Measurements from ENCODE around the gene NSFL1C. TPM values are rescaled to one million over a fixed set of nuclear protein-coding genes. Genes with fewer than 3 reads are reported as not detected.

Gene NSFL1C
- total RNA-seq, 1 experiment from 2014 or later = 33.0 TPM

DNA sequence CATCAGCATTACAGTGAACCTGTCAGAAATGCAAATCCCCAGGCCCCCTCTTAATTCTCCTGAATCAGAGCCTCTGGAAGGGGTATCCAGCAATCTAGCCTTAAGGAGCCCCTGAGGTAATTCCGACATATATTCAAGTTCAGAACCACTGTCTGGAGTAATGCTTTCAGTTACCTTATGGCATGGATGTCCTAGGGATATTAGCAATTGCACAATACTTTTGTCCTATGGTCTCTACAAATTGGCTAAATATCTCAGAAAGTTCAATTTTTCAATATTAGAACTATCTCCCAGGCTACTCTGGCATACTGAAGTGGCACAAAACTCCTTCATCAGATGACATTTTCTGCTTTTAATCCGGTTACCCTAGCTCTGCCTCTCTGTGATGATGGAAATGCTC, 6.4 kb downstream of the NSFL1C start:
- DNase-seq (ENCODE audit: low read depth) = no peak

DNA sequence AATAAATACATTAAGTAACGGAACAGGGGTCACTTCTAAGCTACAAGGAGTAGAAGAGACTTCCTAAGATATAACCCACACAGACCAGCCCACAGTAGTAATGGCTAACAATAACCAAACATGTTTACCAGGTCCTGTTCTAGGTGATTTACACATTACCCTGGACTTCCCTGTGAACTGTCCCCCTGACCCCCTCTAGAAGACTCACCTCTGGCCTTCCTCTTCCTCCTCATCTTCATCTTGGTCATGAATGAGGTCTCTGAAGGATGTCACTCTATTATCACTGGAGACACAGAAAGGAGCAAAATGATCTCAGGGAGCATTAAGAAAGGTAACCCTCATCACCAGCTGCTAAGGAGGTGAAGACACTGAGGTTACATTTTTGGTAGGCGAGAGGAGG, 8.7 kb downstream of the NSFL1C start:
- no peak for DNase-seq (ENCODE audit: low read depth)

DNA sequence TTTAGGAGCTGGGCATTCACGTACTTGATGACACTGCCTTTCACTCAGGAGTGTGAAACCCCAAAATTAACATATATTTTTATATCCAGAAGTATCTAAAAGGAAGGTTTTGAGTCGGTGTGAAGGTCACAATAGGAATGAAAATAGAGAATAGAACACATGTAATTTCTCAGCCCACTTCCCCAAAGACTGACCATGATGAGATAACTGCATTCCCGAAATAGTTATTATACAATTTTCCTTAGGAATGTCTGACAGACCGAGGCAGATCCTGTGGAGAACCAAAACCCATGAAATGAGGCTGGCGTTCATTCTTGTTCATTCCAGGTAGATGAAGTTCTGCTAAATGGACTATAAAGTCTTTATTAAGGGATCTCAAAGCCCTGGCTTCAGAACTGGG, 10.3 kb downstream of the NSFL1C start:
- no peak for DNase-seq (ENCODE audit: low read depth)

DNA sequence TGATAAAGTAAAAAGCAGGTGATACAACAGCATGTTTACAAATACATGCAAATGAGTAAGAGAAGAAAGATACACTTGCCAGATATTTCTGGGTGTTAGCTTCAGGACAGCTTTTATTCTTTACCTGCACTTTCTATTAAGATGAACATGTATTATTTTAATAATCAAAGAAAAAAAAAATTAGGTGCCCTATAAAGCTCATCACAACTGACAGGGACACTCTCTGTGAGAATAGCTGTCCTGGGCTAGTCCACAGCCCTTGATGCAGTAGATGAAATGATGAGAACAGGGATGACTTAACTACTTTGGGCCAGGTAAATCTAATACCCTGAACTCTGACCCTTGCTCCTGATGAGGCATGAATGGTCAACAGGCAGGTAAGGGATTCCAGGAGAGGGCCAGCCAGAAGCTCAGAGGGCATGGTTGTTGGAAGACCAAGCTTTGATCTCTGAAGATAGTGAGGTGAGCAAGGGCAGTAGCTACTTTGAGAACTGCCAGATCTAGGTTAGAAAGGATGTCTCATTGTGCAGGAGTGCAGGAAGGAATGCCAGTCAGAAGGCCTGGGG, 15.6 kb downstream of the NSFL1C start:
- no peak for DNase-seq (ENCODE audit: low read depth)

DNA sequence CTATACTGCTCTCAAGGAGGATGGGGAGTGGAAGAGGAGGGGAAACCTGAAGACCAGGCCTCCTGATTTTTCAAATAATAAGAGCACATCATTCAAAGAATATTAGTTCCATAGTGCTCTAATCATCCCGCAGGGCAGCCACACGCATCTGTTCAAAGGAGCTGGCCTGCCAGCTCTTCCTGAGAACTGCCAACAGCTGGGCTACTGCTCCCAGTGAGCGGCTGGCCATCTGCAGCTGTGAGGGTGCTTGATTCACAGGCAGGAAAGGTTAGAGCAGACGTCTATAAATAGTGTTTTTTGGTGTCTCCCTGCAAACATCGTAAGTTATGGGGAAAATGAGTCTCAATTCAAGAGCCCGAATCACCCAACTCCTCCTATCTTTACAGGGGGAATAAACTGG, 17.3 kb downstream of the NSFL1C start:
- DNase-seq (ENCODE audit: low read depth) = peak; percentile 97

DNA sequence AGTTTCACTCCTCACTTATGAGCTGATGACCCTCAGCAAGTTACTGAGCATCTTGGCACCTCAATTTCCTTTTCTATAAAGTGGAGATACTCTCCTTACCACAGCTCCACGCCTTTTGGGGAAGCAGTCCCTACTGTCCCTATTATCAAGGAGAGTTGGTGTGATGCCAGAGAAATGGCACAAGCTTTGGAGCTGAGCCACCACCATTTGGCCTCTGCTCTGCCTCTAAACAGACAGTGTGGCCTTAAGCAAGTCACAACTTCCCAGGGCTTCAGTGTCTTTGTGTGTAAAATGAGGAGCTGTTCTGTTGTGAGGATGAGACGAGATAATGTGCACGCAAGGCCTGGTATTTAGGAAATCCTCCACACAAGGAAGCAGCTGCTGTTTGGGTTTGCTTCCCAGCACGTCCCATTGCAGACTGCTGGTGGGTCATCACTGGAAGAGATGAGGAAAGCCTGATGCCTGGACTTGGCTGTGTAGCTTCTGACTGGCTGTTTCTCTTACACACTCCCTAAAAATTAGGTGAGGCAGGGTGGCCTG, 18.5 kb downstream of the NSFL1C start:
- DNase-seq (ENCODE audit: low read depth) = peak; percentile 92

DNA sequence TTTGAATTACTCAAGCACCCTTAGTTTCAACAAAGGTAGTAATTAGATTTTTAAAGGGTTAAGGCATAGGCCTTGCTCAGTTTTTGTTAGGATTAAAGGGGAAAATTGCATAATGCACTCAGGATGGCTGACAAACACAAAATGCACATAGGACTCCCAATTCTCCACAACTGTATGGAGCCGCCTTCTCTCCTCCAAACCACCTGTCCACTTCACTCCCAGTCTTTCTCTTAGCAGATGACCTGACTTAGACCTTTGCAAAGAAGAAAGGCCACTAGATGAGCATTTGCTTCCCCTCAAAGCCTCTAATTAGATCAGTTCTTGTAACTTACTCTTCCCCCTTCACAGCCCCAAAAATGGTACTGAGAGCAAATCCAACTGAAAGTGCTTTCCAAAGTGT, 20.1 kb downstream of the NSFL1C start:
- DNase-seq (ENCODE audit: low read depth) = no peak

DNA sequence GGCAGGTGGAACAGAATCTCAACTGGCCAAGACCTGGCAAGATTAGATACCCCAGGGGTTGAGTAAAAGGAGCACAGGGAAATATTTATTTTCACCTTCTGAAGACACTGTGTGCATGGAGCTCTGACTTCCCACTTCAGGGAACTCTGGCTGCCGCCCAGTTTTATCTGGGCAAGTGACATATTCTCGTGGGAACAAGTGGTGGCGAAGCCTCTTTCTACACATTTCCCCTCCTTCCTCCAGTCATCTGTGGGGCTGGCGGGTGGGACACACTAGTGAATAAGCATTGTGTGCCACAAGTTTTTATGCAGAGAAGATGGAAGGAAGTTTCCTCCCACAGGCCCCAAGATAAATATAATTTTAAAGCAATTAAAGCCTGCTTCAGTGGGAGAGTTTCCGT, 23.6 kb downstream of the NSFL1C start:
- DNase-seq (ENCODE audit: low read depth) = no peak

DNA sequence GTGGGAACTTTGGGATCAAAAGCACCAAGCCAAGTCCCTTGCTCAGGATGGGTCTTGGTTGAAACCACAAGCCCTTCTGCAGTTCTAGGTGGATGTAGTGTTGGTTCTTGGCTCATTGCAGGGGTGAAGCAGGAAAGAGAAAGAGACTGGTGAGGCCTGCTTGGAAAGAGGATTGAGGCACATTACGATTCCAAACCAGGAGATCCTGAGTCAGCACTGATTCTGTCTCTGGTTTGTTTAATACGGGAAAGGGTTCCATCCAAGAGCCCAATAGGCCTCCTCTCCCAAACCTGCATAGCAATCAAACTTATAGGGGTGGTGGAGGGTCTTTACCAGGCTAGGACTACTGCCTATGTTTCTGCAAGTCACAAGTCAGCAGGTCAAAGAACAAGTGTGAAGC, 24.3 kb downstream of the NSFL1C start:
- no peak for DNase-seq (ENCODE audit: low read depth)

DNA sequence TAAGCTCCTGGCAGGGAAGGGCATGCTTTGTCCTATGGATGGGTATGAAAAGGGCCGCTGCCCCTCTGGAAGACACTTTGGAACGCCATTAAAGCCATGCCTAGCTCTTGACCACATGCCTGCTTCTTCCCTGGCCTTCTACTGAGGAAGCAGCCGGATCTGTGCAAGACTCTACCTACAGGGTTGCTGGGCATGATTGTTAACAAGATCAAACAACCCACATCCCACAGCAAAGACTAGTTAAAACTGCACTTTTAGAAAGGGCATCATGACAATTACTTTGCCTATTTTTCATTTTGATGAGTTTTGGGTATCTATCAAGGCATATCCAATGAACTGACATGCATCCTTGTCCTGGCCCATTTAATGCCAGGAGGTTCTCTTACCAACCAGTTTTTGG, 25.5 kb downstream of the NSFL1C start:
- no peak for DNase-seq (ENCODE audit: low read depth)

DNA sequence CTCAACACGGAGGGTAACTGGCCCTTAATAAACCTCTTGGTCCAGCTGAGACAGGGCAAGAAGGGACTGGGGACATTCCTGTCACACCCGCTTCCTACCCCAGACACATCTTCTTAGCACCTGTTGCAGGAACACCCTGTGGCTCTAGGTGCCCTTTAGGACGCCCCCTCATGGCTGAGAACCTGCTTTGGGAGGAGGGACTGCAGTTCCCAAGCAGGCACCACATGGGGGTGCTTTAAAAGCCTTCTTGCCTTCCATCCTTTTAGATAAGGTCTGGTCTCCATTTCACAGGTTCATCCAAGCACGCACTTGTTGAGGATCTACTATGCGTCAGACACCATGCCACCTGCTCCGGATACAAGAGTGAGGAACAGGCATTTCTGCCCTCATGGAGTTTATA, 26.6 kb downstream of the NSFL1C start:
- peak; percentile 25 for DNase-seq (ENCODE audit: low read depth)

DNA sequence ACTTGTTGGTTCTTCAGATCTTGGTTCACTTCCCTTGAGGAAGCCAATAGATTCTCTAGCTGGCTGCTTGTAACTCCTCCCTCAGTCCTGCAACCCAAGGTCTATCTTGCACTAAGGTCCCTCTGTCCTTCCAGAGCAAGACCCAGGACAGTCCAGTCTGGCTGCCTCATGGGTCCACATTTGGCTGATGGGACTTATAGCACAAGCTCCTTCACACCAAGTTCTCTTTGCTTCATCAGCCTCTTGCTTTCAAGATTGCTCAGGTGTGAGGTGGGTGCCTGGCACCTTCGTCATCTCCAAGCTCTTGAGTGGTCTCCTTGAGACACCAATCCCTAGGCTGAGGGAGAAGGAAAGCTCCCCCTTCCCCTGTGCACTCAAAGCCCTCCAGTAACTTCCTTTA, 28.3 kb downstream of the NSFL1C start:
- DNase-seq (ENCODE audit: low read depth) = no peak

DNA sequence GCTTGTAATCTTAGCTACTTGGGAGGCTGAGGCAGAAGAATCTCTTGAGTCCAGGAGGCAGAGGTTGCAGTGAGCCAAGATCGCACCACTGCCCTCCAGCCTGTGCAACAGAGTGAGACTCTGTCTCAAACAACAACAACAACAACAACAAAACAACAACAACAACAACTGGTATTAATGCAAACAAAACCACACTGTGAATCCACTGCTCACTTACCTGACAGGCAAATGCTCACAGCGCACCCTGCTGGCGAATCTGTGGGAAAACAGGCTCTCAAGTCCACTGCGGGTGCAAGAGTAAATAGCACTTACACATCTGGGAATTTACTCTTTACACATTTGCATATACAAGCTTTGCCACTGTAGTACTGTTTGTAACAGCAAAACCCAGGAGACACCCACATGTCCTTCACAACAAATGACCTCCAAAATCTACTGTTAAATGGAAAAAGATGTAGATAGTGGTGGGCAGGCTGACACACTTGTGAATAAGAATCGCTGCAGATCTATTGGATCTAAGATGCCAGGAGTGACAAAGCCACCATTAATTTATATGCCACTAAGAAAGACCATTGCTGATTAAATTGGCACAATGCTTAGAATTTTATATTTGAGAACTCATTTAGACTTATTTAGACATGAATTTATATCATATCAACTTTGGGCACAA, 29.3 kb downstream of the NSFL1C start:
- DNase-seq (ENCODE audit: low read depth) = peak; percentile 65

DNA sequence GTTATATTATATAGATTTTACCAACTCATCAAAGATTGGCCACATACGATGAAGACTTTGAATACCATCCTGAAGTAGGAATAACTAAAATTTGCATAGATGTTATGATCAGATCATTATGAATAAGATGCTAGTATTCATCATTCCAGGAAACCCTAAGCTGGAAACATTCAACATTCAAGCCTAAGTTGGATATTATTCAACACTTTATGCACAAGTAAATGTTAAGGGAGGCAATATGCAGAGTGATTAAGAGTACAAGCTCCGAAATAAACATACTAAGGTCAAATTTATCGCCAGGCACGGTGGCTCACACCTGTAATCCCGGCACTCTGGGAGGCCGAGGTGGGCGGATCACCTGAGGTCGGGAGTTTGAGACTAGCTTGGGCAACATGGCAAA, 30.4 kb downstream of the NSFL1C start:
- no peak for DNase-seq (ENCODE audit: low read depth)

DNA sequence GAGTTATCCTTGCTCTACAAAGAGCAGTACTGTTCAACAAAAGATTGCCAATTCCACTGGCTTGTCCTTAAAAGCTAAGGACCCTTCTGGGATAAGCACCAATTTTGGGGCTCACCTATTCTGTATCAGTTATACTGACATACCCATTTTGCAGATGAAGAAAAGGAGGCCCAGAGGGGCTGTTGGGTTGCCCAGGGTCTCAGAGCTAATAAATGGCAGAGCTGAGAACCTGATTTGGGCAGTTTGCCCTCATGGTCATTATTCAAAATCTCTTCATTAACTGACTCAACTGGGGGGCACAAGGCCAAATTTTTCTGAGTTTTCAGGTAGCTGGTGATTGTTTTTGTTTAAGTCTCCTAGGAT, 31.3 kb downstream of the NSFL1C start:
- DNase-seq (ENCODE audit: low read depth) = no peak

DNA sequence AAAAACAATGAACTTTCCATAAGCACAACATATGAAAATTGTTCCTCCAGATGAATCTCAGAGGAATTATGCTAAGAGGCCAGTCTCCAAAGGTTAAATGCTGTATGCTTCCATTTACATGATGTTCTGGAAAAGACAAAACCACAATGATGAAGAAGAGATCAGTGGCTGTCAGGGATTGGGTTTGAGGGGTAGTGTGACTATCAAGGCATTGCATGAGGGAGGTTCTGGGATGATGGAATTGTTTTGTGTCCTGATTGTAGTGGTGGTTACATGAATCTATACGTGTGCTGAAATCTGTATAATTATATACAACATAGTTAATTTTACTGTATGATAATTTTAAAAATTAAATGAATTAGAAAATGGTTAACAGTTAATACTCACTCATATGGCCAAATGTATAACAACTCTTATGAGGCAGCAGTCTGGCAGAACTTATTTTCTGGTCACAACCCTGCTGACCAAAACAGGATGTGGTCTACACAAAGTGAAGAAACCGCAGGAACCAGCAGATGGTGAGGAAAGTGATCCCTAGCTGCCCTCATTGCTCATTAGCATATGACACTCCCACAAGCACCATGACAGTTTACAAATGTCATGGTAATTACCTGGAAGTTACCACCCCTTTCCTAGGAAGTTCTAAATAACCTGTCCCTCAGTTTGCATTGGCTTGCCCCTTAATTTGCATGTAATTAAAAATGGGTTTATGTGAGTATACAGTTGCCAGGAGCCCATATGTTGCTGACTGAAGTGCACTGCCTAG, 31.9 kb downstream of the NSFL1C start:
- DNase-seq (ENCODE audit: low read depth) = peak; percentile 95

DNA sequence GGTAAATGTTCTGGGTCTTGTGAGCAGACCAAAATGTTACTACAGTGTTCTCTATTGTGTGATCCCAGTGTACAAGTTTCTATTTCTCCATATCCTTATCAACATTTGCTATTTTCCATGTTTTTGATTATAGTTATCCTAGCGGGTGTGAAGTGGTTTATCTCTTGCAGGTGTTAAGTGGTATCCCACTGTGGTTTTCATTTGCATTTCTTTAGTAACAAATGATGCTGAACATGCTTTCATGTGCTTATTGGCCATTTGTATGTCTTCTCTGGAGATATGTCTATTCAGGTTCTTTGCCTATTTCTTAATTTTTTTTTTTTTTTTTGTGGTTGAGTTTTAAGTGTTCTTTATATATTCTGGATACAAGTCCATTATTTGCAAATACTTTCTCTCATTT, 35.5 kb downstream of the NSFL1C start:
- DNase-seq (ENCODE audit: low read depth) = no peak

DNA sequence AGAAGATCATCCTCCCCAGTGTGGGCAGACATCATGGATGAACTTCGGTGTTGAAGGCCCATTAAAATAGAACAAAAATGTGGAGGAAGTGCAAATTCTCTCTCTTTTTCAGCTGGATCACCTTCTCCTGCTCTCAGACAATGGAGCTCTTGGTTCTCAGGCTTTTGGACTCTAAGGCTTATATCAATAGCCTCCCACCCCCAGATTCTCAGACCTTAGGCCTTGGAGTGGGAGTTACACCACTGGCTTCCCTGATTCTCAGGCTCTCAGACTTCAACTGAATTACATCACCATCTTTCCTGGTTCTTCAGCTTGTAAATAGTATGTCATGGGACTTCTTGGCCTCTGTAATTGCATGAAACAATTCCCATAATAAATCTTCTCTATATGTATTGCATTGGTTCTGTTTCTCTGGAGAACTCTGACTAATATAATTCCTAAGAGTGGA, 36.6 kb downstream of the NSFL1C start:
- peak; percentile 23 for DNase-seq (ENCODE audit: low read depth)

DNA sequence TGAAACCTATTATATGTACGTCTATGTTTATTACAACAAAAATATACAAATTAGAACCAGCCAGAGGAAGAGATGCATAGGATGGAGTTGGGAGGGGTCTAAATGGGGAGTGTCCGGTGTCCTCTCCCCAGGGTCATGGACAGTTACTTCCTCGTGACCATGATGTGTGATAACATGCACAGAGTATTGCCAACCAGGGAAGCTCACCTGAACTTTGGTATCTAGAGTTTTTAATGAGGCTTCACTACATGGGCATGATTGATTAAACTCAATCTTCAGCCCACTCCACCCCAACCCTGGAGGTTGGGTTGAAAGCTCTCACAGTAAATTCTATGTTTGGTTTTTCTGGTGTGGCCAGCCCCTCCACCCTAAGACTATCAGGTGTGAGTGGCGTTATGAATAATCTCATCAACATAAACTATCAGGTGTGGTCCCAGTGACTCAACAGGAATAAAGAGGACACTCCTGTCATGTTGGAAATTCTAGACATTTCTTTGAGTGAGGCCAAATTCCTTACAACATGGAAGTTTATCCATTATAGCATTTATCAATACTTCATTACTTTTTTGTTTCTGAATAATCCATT, 37.4 kb downstream of the NSFL1C start:
- no peak for DNase-seq (ENCODE audit: low read depth)

DNA sequence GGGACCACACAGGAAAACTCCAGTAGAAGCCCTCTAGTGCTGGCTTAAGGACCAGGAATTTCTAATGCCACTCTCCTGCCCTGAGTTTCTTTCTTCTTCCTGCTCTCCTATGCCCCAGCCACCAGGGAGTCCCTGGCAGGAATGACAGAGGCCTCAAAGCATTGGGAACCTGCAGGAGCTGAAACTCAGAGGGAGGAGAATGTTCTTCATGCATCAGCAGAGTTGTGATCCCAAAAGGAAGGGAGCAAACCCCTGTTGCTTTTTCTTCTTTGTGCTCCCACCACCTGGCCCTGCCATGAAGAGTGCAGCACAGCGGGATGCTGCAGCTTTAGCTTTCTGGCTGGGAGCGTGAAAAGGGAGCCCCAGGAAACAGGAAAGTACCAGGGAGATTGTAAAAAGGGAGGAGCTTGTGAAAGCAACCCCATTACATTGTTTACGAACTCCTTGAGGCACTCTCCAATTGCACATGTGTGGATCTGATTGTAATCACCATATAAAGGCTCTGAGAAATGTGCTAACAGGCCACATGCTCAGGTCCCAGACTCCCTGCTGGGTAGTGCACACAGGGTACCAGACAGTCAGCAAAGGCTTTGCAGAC, 39.1 kb downstream of the NSFL1C start:
- no peak for DNase-seq (ENCODE audit: low read depth)

DNA sequence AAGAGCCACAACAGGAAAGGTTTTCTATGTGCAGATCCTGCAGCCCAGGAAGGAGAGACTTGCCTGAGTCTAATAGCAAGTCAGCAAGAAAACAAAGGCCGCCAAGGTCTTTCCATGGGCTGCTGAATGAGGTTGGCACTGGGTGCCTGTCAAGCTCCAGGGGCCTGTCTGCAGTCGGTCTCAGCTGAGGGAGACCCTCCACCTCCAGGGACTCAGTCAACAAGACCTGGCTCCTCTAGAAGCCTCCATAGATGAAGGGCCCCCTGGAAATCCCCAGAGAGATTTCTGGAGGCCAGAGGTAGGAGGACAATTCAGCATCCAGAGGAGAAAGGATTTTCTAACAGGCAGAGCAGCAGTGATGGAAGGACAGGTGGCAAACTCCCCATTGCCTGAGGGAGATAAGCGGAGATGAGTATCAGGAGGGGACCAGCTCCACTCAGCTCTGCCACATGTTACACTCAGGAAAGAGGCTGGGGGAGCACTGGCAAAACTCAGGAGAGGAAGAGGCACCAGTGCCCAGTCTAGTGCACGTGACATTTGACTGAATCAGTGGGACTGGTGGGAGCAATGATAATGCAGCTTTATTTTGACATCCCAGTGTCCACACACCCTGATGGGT, 40.3 kb downstream of the NSFL1C start:
- DNase-seq (ENCODE audit: low read depth) = no peak

DNA sequence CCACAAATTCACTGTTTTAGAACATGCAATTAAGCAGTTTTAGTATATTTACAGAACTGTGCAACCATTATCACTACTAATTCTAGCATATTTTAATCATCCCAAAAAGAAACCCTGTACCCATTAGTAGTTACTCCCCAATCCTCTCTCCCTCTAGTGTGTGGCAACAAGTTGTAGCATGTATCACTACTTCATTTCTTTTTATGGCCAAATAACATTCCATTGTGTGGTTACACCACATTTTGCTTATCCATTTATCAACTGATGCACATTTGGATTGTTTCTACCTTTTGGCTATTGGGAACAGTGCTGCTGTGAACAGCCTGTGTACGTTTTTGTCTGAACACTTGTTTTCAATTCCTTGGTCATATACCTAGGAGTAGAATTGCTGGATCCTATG, 42.3 kb downstream of the NSFL1C start:
- DNase-seq (ENCODE audit: low read depth) = no peak

Data from LHCN-M2 (cell line).